Liver (tissue), 9 donors: ENCODE results near the gene PNKD. TPM values are rescaled to one million over a fixed set of nuclear protein-coding genes. Genes with fewer than 3 reads are reported as not detected.

Source experiments
- DNase-seq: peaks from one replicate; pipeline ENCODE4 v3.0.0-alpha.2; 2017; ENCODE audit warnings: low spot score
- H3K27ac ChIP-seq, 2 donors: one replicate each; pipeline ENCODE4 v1.7.0; 2013; ENCODE audit warnings: inconsistent platforms in 2 of 2, low read length in 2 of 2, control low read depth in 1 of 2, low read depth in 1 of 2, mild to moderate bottlenecking in 1 of 2
- H3K27me3 ChIP-seq, 4 donors: one replicate each; pipeline versions ENCODE4 v1.6.1 to v1.7.0; 2013; ENCODE audit warnings: low read length in 3 of 4, inconsistent platforms in 1 of 4, mild to moderate bottlenecking in 1 of 4, moderate library complexity in 1 of 4; ENCODE audit not compliant: control insufficient read depth in 4 of 4, insufficient read depth in 4 of 4
- H3K36me3 ChIP-seq, 4 donors: one replicate each; pipeline versions ENCODE4 v1.6.1 to v1.7.0; 2013; ENCODE audit warnings: low read length in 3 of 4, mild to moderate bottlenecking in 3 of 4, low read depth in 1 of 4, moderate library complexity in 1 of 4; ENCODE audit not compliant: control insufficient read depth in 4 of 4, insufficient read depth in 3 of 4
- H3K4me1 ChIP-seq, 4 donors: one replicate each; pipeline versions ENCODE4 v1.6.1 to v1.7.0; 2013; ENCODE audit warnings: low read length in 3 of 4, mild to moderate bottlenecking in 3 of 4, moderate library complexity in 1 of 4; ENCODE audit not compliant: control insufficient read depth in 4 of 4, insufficient read depth in 4 of 4
- H3K4me3 ChIP-seq, 3 donors: one replicate each; pipeline versions ENCODE4 v1.6.1 to v1.7.0; 2013; ENCODE audit warnings: low read length in 3 of 3, control low read depth in 1 of 3, low read depth in 1 of 3, mild to moderate bottlenecking in 1 of 3
- H3K9ac ChIP-seq, 2 donors: one replicate each; pipeline ENCODE4 v1.7.0; 2013; ENCODE audit warnings: low read length in 2 of 2, mild to moderate bottlenecking in 2 of 2, moderate library complexity in 2 of 2, control low read depth in 1 of 2, low read depth in 1 of 2
- H3K9me3 ChIP-seq, 4 donors: one replicate each; pipeline versions ENCODE4 v1.6.1 to v1.7.0; 2013; ENCODE audit warnings: low read length in 3 of 4; ENCODE audit not compliant: control insufficient read depth in 4 of 4
- EGR1 ChIP-seq, 2 donors: IDR thresholded peaks; 2 replicates each; pipeline ENCODE4 v1.6.1; 2016 to 2018; ENCODE audit warnings: antibody characterized with exemption in 2 of 2, low read depth in 2 of 2
- FOXA1 ChIP-seq: IDR thresholded peaks from 2 replicates; pipeline ENCODE4 v1.6.1; 2016; ENCODE audit warnings: antibody characterized with exemption
- FOXA2 ChIP-seq: IDR thresholded peaks from 2 replicates; pipeline ENCODE4 v1.6.1; 2016; ENCODE audit warnings: antibody characterized with exemption
- GABPA ChIP-seq, 2 donors: IDR thresholded peaks in 1 of 2; conservative IDR thresholded peaks in 1 of 2; 2 replicates each; pipeline ENCODE4 v1.6.1; 2016; ENCODE audit warnings: antibody characterized with exemption in 2 of 2, mild to moderate bottlenecking in 1 of 2, moderate library complexity in 1 of 2
- HNF4A ChIP-seq, 2 donors: conservative IDR thresholded peaks; 2 replicates each; pipeline ENCODE4 v1.6.1; 2016; ENCODE audit warnings: antibody characterized with exemption in 2 of 2, mild to moderate bottlenecking in 2 of 2
- HNF4G ChIP-seq: IDR thresholded peaks from 2 replicates; pipeline ENCODE4 v1.6.1; 2016; ENCODE audit warnings: antibody characterized with exemption
- JUND ChIP-seq, 2 donors: IDR thresholded peaks; 2 replicates each; pipeline ENCODE4 v1.6.1; 2016; ENCODE audit warnings: antibody characterized with exemption in 2 of 2
- NR2F2 ChIP-seq: IDR thresholded peaks from 2 replicates; pipeline ENCODE4 v1.6.1; 2016; ENCODE audit warnings: antibody characterized with exemption
- RAD21 ChIP-seq, 2 donors: IDR thresholded peaks; 2 replicates each; pipeline ENCODE4 v1.6.1; 2016; ENCODE audit warnings: antibody characterized with exemption in 2 of 2, mild to moderate bottlenecking in 2 of 2
- RXRA ChIP-seq, 2 donors: IDR thresholded peaks; 2 replicates each; pipeline ENCODE4 v1.6.1; 2017 to 2018; ENCODE audit warnings: antibody characterized with exemption in 2 of 2, mild to moderate bottlenecking in 1 of 2
- SP1 ChIP-seq: IDR thresholded peaks from 2 replicates; pipeline ENCODE4 v1.6.1; 2018; ENCODE audit warnings: antibody characterized with exemption, mild to moderate bottlenecking
- TAF1 ChIP-seq: conservative IDR thresholded peaks from 2 replicates; pipeline ENCODE4 v1.6.1; 2016; ENCODE audit warnings: antibody characterized with exemption, mild to moderate bottlenecking
- YY1 ChIP-seq: IDR thresholded peaks from 2 replicates; pipeline ENCODE4 v1.6.1; 2016; ENCODE audit warnings: antibody characterized with exemption, mild to moderate bottlenecking
- whole genome bisulfite sequencing: extraction: QIAGEN DNeasy Blood & Tissue Kit; methylation state at CpG from one replicate; pipeline ENCODE4 v1.1.7; 2013; 5-methylcytosine and 5-hydroxymethylcytosine counted together
- polyA plus RNA-seq, 2 donors: library from polyadenylated mRNA; stranded (reverse) in 1 of 2; unstranded in 1 of 2; fragments of 200-250 nt in 1 of 2; fragments of >200 nt in 1 of 2; fragmentation: Nextera tagmentation in 1 of 2; extraction: Ambion mirVana in 1 of 2; gene quantifications; one replicate each; pipeline versions ENCODE4 v1.2.1 to v1.2.3, GENCODE V29; 2013 to 2015
- total RNA-seq, 2 donors: library from RNA; depleted of rRNA; stranded (reverse); fragments of >200 nt; gene quantifications; one replicate each; pipeline ENCODE4 v1.2.3, GENCODE V29; 2014
- TF ChIP-seq, protein P1 (sequence below): IDR thresholded peaks from 2 replicates; pipeline ENCODE4 v1.6.1; 2016; ENCODE audit warnings: antibody characterized with exemption
- TF ChIP-seq, protein P2 (sequence below): IDR thresholded peaks from 2 replicates; pipeline ENCODE4 v1.6.1; 2016; ENCODE audit warnings: antibody characterized with exemption, mild to moderate bottlenecking
- TF ChIP-seq, protein P3 (sequence below): IDR thresholded peaks from 2 replicates; pipeline ENCODE4 v1.6.1; 2016; ENCODE audit warnings: antibody characterized with exemption
- TF ChIP-seq, protein P4 (sequence below): IDR thresholded peaks from 2 replicates; pipeline ENCODE4 v1.6.1; 2016; ENCODE audit warnings: antibody characterized with exemption
- TF ChIP-seq, protein P5 (sequence below): fragments of 150-350 bp; IDR thresholded peaks from 2 replicates; pipeline ENCODE4 v1.5.1; 2017; ENCODE audit warnings: improper control_type of control experiment, low read depth, low read length; ENCODE audit not compliant: missing input control
- donor health status: healthy.
- donor health status: healthy.
- donor health status: healthy.
- donor health status: healthy.
- donor health status: healthy.

Gene PNKD
- total and polyA plus RNA-seq, 4 donors: 28.5 to 161 (median 94.9) TPM

DNA sequence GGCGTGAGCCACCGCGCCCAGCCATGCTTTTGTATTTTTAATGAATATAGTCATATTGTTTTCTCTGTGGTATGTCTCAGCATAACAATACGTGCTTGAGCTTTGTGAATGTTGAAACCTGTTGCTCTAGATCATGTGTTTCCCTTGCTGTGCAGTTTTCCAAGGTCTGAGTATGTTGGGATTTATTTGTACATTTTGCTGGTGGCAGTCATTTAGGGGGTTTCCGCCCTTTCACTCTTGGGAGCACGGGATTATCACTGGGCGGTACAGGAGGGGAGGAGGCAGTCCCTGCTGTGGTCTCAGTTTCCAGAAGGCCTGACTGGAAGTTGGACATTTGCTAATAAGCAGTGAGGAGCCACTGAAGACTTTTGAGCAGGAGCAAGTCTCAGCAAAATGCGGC, 61.4 kb downstream of the PNKD start:
- 78% methylated on average over 8 of the region's 8 CpGs for WGBS
- Histone ChIP-seq H3K9me3 (no peaks in the 10 kb centered on the region), H3K27me3 (no peaks in the 10 kb centered on the region), H3K36me3 (peaks cover 0 to 2% (median under 1%) of the 10 kb centered on the region in 4 donors), H3K27ac (peak overlapping the region in 1 of 2 donors; percentile 0), H3K9ac (peak overlapping the region in 1 of 2 donors; percentile 14), H3K4me1 (peaks cover 10 to 23% (median 14%) of the 10 kb centered on the region in 4 donors), H3K4me3 (no peak overlapping the region)
- no peak for DNase-seq
- TF ChIP-seq NR2F2: peak; percentile 29
- no peak for TF ChIP-seq FOXA2
- no peak for TF ChIP-seq HNF4G

DNA sequence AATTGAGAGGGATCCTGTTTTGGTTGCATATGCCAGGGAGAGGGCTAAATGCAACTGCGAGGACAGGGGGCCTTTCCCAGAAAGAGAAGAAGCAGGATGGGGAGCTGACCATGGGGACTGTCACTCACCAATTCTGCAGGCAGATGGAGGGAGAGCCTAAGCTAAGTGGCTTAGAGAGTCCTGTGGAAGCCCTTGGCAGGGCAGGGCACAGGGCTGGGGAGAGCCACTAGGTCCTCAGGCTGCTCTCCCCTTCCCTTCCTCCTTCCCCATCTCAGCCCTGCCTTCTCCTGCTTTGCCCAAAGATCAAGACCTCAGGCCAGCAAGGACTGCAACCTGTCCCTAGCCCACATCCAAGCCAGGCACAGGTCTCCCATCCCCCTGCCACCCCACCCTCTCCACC, 62.0 kb downstream of the PNKD start:
- TF ChIP-seq RXRA (IDR thresholded peaks at IDR 0.05): no peak
- no peak for TF ChIP-seq HNF4G
- no peak for TF ChIP-seq HNF4A (conservative IDR thresholded peaks at IDR 0.05)
- no peak for TF ChIP-seq FOXA1
- TF ChIP-seq, protein P1, sequence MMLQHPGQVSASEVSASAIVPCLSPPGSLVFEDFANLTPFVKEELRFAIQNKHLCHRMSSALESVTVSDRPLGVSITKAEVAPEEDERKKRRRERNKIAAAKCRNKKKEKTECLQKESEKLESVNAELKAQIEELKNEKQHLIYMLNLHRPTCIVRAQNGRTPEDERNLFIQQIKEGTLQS: no peak
- no peak for TF ChIP-seq RAD21 (IDR thresholded peaks at IDR 0.05)
- no peak for TF ChIP-seq JUND (IDR thresholded peaks at IDR 0.05)
- TF ChIP-seq TAF1: no peak
- TF ChIP-seq SP1: no peak
- H3K27ac ChIP-seq: peak overlapping the region; percentile 0 to 31
- no peaks in the 10 kb centered on the region for H3K9me3 ChIP-seq
- peaks cover 0 to 2% (median under 1%) of the 10 kb centered on the region in 4 donors for H3K36me3 ChIP-seq
- no peak overlapping the region for H3K4me3 ChIP-seq
- no peak overlapping the region for H3K9ac ChIP-seq
- DNase-seq: no peak
- 81% methylated on average over 1 of the region's 1 CpG for WGBS
- H3K27me3 ChIP-seq: no peaks in the 10 kb centered on the region
- H3K4me1 ChIP-seq: peaks cover 10 to 19% (median 10%) of the 10 kb centered on the region in 4 donors

DNA sequence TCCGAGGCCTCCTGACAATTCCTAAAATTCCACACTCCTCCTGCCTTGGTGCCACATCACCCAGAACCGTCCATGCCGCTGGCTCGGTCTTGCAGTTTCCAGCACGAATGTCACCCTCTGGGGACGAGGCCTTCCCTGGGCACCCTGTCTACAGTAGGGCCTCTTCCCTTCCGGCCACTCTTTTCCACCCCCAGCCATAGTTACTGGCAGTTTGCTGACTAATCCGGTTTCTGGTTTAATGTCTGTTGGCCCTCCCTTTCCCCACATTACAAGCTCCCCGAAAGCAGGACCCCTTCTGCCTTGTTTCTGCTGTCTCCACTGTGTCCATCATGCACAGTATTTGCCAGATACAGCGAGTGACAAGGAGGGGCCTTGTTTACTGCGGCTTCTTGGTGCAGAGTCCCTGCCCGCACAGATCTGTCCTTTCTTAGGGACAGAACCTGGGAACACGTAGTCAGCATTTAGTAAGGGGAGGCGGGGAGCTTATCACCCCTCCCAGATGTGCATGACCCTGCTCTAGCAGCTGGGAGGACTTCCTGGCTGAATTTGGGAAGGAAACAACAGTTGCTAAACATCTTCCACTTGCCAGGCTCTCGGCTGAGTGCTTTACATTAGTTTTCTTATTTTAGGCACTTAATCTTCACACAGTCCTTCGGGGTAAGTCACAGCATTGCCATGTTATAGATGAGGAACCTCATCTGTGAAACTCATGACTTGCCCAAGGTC, 62.8 kb downstream of the PNKD start:
- H3K9ac ChIP-seq: no peak overlapping the region

More for the DNA sequence above, 62.8 kb downstream of the PNKD start:
- peak overlapping the region; percentile 0 to 31 for H3K27ac ChIP-seq
- H3K27me3 ChIP-seq: no peaks in the 10 kb centered on the region
- TF ChIP-seq, protein P1: no peak
- no peak for TF ChIP-seq TAF1
- TF ChIP-seq YY1: peak; percentile 14
- TF ChIP-seq RAD21 (IDR thresholded peaks at IDR 0.05): no peak
- TF ChIP-seq, protein P2, sequence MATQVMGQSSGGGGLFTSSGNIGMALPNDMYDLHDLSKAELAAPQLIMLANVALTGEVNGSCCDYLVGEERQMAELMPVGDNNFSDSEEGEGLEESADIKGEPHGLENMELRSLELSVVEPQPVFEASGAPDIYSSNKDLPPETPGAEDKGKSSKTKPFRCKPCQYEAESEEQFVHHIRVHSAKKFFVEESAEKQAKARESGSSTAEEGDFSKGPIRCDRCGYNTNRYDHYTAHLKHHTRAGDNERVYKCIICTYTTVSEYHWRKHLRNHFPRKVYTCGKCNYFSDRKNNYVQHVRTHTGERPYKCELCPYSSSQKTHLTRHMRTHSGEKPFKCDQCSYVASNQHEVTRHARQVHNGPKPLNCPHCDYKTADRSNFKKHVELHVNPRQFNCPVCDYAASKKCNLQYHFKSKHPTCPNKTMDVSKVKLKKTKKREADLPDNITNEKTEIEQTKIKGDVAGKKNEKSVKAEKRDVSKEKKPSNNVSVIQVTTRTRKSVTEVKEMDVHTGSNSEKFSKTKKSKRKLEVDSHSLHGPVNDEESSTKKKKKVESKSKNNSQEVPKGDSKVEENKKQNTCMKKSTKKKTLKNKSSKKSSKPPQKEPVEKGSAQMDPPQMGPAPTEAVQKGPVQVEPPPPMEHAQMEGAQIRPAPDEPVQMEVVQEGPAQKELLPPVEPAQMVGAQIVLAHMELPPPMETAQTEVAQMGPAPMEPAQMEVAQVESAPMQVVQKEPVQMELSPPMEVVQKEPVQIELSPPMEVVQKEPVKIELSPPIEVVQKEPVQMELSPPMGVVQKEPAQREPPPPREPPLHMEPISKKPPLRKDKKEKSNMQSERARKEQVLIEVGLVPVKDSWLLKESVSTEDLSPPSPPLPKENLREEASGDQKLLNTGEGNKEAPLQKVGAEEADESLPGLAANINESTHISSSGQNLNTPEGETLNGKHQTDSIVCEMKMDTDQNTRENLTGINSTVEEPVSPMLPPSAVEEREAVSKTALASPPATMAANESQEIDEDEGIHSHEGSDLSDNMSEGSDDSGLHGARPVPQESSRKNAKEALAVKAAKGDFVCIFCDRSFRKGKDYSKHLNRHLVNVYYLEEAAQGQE: no peak
- no peak for TF ChIP-seq JUND (IDR thresholded peaks at IDR 0.05)
- no peak for TF ChIP-seq GABPA (IDR thresholded peaks at IDR 0.05 in 1 of 2, conservative IDR thresholded peaks at IDR 0.05 in 1 of 2)
- peak; percentile 22 for TF ChIP-seq SP1
- no peak for TF ChIP-seq EGR1 (IDR thresholded peaks at IDR 0.05; ENCODE audit: low read depth in 2 of 2)
- TF ChIP-seq, protein P3, sequence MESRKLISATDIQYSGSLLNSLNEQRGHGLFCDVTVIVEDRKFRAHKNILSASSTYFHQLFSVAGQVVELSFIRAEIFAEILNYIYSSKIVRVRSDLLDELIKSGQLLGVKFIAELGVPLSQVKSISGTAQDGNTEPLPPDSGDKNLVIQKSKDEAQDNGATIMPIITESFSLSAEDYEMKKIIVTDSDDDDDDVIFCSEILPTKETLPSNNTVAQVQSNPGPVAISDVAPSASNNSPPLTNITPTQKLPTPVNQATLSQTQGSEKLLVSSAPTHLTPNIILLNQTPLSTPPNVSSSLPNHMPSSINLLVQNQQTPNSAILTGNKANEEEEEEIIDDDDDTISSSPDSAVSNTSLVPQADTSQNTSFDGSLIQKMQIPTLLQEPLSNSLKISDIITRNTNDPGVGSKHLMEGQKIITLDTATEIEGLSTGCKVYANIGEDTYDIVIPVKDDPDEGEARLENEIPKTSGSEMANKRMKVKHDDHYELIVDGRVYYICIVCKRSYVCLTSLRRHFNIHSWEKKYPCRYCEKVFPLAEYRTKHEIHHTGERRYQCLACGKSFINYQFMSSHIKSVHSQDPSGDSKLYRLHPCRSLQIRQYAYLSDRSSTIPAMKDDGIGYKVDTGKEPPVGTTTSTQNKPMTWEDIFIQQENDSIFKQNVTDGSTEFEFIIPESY: no peak
- TF ChIP-seq, protein P4, sequence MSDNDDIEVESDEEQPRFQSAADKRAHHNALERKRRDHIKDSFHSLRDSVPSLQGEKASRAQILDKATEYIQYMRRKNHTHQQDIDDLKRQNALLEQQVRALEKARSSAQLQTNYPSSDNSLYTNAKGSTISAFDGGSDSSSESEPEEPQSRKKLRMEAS: no peak
- TF ChIP-seq FOXA1: no peak
- TF ChIP-seq RXRA (IDR thresholded peaks at IDR 0.05): no peak
- TF ChIP-seq, protein P5, sequence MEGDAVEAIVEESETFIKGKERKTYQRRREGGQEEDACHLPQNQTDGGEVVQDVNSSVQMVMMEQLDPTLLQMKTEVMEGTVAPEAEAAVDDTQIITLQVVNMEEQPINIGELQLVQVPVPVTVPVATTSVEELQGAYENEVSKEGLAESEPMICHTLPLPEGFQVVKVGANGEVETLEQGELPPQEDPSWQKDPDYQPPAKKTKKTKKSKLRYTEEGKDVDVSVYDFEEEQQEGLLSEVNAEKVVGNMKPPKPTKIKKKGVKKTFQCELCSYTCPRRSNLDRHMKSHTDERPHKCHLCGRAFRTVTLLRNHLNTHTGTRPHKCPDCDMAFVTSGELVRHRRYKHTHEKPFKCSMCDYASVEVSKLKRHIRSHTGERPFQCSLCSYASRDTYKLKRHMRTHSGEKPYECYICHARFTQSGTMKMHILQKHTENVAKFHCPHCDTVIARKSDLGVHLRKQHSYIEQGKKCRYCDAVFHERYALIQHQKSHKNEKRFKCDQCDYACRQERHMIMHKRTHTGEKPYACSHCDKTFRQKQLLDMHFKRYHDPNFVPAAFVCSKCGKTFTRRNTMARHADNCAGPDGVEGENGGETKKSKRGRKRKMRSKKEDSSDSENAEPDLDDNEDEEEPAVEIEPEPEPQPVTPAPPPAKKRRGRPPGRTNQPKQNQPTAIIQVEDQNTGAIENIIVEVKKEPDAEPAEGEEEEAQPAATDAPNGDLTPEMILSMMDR: no peak
- TF ChIP-seq NR2F2: peak; percentile 68
- TF ChIP-seq FOXA2: no peak
- H3K4me1 ChIP-seq: peaks cover 7 to 11% (median 9%) of the 10 kb centered on the region in 4 donors
- no peaks in the 10 kb centered on the region for H3K9me3 ChIP-seq
- 60% methylated on average over 16 of the region's 16 CpGs for WGBS
- H3K36me3 ChIP-seq: peaks cover 0 to 2% (median under 1%) of the 10 kb centered on the region in 4 donors
- no peak overlapping the region for H3K4me3 ChIP-seq
- DNase-seq: peak; percentile 75
